ENCODE measurements around the gene RPAP3. TPM values are rescaled to one million over a fixed set of nuclear protein-coding genes. Genes with fewer than 3 reads are reported as not detected.

RPAP3 gene, protein sequence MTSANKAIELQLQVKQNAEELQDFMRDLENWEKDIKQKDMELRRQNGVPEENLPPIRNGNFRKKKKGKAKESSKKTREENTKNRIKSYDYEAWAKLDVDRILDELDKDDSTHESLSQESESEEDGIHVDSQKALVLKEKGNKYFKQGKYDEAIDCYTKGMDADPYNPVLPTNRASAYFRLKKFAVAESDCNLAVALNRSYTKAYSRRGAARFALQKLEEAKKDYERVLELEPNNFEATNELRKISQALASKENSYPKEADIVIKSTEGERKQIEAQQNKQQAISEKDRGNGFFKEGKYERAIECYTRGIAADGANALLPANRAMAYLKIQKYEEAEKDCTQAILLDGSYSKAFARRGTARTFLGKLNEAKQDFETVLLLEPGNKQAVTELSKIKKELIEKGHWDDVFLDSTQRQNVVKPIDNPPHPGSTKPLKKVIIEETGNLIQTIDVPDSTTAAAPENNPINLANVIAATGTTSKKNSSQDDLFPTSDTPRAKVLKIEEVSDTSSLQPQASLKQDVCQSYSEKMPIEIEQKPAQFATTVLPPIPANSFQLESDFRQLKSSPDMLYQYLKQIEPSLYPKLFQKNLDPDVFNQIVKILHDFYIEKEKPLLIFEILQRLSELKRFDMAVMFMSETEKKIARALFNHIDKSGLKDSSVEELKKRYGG
- total RNA-seq: 11.6 and 21.4 TPM in 2 replicates

DNA sequence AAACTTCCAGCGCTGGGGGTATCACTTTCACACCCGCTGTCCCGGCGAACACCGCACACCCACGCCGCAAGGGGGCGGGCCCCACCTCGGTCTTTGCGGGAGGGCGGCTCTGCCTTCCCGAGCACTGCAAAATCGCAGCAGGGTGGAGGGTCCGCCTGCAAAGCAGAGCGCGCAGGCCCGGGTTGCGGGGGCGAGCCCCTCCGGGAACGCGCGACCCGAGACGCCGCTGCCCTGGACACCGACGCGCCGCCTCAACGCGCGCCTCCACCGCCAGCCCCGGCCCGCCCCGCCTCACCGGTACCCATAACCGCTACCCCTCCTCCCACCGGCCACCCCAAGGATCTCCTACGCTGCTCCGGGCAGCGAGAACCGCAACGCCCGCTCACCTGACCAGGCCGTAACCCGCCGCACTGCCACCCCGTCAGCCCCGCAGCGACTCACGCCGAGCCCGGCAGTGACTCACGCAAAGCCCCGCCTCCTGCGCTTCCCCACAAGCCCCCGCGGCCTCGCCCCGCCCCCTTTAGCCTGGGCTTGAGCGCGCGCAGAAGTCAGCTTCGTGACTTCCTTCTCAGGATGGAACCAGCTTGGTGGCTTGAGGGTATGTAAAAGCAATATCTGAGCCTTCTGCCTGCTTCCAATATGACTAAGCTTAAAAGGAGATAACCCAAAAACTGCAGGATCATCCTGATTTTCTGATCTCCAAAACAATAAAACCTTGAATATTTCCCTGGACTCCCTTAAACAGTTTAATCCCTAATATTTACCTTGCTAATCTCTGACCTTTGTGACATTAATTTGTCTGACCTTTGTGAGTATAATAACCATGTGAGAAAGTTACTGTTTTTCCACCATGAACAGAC lies at the start of gene RPAP3:
Gene RPAP3, minus strand, starts transcription at position 465 of the 860 bp plus-strand sequence. CDS start 3,190 bp downstream, outside the sequence.
- peak; percentile 97 for DNase-seq

DNA sequence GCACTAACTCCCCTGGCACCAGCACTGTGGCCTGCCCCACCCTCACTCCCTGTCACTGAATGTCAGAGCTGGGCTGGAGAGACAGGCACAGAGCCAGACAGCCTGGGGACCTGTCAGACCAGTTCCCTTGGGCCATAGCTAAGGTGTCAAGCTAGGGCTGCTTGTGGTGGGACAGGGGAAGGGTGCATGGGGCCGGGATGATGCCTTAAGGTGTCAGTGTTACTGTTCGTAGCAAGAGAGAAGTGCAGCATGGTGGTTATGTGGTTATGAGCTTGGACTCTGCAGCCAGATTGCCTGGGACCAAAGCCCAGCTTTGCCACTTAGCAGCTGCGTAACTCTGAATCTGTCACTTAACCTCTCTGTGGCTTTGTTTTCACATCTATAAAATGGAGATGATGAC lies 49.1 kb upstream of the RPAP3 start:
- DNase-seq: no peak

DNA sequence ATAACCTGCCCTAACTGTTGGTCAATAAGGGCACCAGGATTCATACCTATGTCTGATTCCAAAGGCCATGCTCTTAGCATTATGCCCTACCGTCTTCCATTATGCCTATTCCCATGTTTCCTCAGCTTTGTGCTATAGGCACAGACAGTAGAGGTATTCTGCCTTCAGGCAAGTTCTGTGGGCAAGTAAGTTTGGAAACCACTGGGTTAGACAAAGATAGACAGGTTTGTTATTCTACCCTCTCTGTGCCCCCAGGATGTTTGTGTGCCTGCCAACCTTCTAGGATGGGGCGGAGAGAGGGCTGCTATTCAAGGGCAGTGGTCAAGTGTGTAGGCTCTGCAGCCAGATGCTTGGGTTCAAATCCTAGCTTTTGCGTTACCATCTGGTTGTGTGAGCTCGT lies 48.3 kb upstream of the RPAP3 start:
- no peak for DNase-seq

DNA sequence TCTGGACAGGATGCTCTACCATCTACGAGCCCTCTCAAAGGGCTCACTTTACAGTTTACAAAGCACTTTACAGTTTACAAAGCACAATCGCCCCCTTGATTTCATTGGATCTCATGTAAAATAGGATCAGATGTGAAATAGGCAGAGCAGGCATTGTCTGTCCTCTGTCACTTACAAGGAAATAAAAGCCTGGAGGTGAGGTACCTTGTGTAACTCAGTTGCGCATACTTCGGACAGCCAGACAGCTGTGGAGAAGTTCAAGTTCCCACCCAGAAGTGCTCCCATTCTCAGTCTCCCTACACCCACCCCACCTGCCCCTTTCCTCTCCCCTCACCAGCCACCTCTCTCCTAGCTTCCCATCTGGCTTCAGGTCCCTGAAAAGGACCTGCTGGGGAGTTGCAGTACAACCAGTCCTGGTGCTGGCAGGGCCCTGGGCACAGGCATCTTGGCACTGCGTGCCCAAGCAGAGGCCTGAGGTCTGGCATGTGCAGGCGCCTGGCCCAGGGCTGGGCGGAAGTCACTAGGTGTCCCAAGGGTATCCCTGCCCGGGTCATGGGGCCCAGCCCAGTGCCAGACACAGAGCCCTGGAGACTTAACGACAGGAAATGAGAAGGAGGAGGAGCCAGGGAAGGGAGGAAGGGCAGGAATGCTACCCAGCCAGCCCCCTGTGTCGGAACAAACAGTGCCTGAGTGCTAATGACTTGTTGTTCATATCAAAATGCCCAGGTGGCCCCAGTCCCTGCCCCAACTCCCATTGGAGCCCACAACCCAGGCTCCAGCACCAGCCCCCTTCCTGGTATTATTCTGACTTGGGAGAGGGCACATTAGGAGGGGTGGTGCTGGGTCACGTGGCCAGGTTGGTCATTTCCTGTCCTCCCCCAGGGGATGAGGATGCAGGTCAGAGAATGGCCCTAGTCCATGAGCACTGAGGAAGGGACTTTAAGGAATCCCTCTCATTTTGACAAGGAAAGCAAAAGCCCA lies 47.5 kb upstream of the RPAP3 start:
- DNase-seq: peak; percentile 80

DNA sequence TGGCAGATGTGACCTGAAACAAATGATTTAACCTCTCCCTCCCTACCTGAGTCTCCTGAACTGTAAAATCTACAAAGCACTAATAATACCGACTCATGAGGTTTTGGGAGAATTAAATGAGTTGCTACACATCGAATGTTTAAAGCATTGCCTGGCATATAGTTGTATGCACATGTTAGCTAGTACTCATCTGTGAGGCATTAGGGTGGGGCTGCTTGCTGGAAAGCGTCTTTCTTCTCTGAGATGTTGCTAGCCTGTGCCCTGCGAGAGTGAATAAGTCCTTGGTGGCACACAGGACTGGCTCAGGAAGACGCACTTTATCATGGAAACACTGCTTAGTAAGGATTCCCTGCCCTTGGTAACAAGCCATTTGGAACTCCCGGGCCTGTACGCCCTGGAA lies 46.7 kb upstream of the RPAP3 start:
- no peak for DNase-seq

DNA sequence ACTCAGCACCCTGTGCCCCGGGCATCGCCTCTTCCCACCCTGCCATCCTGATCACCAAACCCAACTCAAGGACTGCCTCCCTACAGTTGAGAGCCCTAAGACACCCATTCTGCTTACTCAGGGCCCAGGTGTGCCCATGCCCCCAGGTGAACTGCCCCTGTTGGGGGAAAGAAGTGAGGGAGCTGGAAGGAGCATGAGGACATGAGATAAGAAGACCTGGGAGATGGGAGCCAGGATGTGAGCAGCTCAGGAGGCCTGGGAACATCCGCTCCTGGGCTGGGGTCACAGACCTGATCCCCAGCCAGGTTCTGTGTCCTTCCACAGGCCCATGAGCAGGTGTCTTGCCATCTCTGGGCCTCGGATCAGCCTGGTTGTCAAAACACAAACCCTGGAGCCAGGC lies 46.3 kb upstream of the RPAP3 start:
- no peak for DNase-seq

DNA sequence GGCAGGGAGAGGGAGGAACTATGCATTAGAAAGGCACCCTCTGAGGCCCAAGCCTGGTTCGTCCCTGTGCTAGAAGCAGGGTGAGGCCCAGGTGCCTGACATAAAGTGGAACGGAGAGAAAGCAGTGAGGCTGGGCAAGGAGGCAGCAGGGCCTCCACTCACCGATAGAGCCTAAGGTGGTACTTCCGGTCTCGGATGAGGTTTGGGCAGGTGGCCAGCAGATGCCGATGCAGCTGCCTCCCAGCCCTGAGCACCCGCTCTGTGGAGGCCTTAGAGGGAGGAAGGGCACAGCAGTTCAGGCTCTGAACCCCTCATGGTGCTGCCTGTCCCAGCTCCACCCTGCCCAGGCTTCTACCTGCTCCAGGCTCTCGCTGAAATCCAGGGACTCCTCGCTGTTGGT lies 45.7 kb upstream of the RPAP3 start:
- no peak for DNase-seq

DNA sequence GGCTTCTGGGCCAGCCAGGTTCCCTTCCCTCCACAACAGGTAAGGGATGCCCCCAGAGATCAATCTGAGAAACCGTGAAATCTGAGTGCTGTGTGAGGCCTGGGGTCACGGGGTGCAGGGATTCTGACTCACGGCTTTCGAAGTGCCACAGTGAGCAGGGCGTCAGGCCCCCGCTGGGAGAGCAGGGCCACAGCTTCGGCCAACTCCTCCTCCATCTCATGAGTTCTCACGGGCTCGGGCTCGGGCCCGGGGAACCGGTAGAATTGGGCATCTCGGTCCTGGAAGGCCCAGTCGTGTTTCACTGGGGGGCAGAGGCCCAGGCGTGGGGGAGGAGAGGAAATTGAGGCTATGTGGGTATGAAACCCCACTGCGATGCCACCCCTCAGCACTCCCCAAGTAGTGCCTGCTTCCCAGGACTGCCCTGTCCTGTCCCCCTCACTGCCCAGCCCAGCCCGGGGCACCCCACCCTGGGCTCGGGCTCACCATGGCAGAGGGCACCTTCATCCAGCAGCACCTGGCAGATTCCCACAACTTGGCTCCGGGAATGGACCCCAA lies 45.2 kb upstream of the RPAP3 start:
- no peak for DNase-seq

DNA sequence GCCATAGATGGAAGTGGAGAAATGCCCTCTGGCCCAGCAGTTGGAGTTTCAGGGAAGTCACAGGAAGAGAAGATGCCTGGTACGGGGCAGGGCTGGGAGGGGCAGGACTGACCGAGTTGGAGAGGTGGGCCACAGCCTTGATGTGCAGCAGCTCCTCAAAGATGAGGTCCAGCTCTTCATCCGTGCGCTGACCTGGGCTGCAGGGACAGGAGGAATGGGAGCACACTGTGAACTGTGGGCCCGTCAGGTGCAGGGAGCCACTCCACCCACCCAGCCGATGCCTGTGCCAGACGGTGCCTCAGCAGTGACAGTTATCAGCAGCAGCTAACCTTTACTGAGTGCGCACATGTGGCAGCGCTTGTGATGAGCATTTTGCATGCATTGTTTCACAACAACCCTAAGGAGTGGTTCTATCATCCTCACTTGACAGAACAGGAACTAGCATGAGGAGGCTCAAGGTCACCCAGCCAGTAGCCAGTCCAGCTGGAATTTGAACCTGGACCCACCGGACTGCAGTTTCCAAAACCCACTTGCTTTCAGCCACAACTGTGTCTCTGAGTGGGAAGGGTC lies 44.5 kb upstream of the RPAP3 start:
- no peak for DNase-seq

DNA sequence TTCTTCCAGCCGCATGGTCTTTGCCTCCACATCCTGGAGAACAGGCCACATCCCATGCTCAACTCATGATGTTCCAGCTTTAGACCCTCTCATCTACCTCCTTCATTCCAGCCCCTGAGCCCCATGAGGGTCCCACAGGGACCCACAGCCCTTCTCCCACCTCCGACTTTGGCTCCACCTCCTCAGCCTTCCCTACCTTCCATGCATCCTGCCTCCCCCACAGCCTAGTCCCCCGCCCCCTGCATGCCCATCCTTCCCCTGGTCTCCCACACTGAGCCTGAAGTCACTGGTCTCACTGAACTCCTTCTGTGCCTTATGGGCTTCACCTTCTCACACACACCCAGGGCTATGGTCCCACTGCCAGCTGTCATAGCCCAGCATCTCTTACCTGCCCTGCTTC lies 43.1 kb upstream of the RPAP3 start:
- DNase-seq: no peak

DNA sequence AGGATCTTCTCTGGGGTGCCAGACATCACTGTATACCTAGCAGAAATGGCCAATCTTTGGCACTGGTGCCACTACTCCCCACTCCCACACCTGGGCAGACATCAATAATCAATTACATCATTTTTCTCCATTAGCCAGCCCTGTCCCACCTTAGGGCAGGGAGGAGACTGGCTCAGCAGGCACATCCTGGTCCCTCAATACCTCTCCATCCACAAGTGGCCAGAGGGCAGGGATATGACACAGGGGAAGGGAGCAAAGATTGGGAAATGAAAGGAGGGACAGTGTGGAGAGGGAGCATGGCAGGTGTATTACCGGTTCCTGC lies 42.6 kb upstream of the RPAP3 start:
- DNase-seq: no peak

DNA sequence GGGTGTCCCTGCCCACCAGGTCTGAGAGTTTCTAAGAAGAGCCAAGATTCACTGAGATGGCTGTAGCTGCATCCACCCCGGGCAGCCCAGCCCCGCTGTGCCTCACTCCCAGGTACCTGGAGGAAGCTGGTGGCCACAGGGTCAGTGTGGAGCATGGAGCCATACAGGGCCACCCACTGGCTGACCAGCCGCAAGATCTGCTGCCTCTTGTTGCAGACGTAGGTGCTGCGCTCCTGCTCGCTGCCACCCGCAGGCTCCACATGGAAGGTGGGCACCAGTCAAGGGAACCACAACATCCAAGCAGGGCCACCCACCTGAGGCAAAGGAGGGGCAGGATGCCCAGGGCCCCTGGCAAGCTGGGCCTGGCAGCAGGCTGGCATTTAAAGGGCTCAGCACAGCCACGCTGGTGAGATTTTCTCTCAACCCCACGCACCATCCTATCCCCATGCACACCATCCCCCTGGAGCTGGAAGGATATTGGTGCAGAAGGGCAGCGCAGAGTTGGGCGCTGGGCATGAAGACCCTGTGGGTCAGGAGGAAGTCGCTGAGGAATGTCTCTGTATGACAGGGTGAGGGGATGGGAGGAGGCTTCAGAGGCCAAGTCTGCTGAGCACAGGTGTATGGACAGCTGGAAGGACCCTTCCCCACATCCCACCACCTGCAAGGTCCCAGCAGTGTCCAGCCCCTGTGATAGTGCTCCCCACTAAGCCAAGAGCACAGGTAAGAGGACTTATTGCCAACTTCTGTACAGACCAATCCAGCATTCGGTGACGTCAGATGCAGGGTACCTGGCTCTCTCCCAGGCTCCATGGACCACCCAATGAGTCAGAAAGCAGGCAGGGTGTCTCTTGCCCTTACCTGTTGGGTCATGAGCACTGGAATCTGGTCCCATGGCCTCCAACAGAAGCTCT lies 42.0 kb upstream of the RPAP3 start:
- no peak for DNase-seq

DNA sequence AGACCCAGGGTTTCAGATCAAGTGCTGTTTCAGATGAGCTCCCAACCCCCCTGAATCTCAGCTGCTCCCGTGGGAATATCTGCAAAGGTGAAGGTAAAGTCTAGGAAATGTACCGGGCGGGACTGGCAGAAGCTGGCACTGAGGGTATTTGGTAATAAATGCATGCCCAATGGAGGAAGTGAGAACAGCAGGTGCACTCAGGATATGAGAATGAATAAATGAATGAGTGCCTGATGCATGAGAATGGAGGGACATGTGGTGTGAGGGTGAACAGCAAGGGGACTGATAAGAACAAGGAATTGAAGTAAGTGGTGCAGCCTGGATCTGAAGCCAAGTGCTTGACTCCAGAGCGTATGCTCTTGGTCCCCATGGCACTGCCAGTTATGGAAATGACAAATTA lies 41.3 kb upstream of the RPAP3 start:
- DNase-seq: no peak

DNA sequence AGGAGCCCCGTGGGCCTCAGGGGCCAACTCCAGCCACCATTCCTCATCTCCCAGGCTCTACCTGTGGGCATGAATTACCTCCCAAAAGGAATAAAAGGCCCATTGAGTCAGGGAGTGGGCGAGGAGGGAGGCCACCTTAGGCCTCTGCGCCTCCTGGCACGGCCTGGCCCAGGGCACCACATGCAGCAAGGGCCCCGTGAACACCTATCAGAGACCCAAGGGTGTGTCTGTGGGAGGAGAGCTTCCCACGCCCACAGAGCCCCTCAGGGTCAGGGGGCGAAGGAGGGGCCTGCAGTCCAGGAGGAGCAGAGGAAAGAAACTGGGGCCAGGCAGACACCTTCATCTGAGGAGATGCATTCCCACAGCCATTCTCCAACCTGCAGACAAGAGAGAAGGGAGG lies 40.7 kb upstream of the RPAP3 start:
- no peak for DNase-seq

DNA sequence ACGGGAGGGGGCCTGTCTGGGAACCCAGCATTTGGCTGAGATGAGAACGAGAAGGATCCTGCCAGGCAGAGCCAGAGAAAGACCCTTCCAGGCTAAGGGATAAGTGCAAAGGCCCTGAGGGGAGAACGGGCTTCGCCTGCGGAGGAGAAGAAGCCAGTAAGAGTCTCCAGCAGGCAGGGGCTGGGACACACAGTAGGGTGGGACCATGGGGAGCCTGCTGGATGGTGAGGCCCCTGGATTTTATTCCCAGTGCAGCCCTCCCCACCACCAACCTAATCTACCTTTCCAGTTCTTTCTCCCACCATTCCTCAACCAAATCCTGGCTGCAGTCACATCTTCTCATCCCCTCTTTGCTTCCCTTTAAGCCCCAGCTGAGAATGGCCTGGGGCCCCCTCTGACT lies 40.2 kb upstream of the RPAP3 start:
- DNase-seq: no peak

DNA sequence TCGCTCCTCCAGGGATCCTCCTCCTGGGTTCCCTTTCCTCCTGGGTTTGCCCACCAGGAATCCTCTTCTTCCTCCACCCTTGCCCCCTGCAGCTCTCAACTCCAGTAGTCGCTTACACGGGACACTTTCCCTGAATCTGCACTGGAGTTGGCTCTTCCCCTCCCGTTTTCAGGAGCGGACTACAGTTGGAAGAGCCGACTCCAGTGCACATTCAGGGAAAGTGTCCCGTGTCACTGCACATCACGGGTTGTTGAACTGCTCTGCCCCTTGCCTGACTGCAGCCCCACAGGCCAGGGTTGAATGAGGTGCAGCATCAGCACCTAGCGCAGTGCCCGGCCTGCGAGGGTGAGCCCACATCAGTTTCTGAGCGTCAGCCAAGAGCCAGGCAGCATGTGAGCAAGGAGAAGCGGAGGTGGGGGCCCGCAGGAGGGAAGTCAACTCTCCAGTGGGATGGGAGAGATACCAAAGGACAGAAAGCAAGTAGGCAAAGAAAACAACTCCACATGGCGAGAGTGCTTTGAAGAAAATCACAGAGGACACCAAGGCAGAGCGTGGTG lies 39.7 kb upstream of the RPAP3 start:
- no peak for DNase-seq

DNA sequence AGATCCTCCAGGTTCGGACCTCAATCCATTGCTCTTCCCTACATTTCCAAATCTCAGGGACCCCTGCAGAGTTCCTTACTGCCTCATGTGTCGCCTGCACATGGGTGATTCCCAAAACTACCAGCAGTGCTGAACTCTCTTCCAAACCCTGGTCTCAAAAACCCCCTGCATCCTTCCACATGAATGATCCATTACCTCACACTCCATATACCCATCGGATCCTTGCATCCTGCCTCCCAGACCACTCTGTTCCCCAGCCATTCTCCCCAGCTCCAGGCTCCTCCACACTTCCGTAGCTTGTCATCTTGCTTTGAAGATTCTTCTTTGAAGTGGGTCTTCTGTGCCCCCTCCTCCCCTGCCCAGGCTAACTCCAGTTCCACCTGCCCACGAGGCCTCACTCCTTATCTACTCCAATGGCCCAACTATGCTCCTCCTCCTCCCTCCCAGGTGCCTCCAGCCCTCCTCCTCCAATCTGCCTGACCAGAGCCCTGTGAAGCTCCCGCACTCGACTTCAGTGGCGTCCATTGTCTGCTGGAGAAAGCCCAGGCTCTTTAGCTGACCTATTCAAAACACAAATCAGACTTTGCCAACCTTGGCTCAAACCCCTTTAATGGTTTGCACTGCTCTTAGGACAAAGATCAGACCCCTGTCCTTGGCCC lies 39.1 kb upstream of the RPAP3 start:
- no peak for DNase-seq

DNA sequence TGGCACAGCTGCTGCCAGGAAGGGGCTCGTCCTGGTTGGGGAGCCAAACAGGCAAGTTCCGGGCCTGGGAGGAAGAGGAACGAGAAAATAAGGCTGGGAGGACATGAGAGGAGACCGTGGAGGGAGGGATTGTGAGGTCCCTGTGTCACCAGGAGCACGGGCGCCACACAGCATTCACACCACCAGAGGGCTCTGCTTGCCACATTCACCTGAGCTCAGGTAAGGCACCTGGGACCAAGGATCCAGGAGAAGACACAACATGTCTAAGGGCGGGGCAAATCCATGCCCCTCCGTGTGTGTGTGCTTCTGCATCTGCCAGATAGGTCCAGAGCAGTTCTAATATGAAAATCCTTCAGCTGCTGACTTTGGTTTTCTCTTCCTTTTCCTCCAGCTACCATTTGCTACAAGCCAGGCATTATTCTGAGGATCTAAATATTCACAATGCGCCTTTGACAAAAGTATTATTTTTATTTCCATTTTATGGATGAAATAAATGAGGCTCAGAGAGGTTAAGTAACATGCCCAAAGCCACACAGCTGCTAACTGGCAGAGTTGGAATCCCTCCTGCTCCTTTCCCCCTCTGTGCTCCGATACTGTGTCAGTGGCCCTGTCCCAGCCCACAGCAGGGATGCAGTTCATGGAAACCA lies 38.3 kb upstream of the RPAP3 start:
- DNase-seq: peak; percentile 42

DNA sequence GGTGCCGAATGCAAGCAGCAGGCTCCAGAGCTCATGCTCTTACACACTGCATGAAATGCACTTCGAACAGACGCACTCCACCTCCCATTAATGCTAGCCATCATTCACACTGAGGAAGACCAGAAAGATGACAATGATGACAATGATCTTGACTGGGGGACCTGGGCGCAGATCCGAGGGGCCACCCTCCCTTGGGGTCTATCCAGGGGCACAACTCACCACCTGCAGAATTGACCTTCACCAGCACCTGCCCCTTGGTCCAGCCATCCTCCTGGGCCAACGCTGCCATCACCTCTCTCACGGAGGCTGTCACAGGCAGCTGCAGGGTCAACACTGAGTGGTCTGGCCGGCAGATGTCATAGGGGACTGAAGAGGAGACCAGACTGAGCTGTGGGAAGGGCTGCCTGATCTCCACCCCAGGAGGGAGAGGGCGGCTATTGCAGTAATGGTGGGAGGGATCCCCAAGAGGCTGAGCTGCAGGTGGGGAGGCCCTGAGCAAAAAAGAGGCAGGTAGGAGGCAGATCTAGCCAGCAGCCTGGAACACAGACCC lies 37.6 kb upstream of the RPAP3 start:
- no peak for DNase-seq

All from dermis blood vessel endothelial cell (primary cell).